Measurements from ENCODE around the gene RHEB. TPM values are rescaled to one million over a fixed set of nuclear protein-coding genes. Genes with fewer than 3 reads are reported as not detected.

RHEB gene
- total RNA-seq, 2 experiments from 2014 or later, result 57.6 to 93.2 TPM

GRCh38 chr7:151460474-151460855, 59.2 kb downstream of the RHEB start:
- Histone ChIP-seq H3K4me1 (ENCODE audit: insufficient read depth, low read length, poor library complexity, severe bottlenecking) (no peaks in the 10 kb centered on the region), H3K4me2 (ENCODE audit: low read length) (no peak overlapping the region), H3K79me2 (ENCODE audit: insufficient read depth, low read depth, low read length) (no peaks in the 10 kb centered on the region), H3K27ac (ENCODE audit: low read depth, low read length, poor library complexity, severe bottlenecking) (no peak overlapping the region), H3K36me3 (ENCODE audit: insufficient read depth, low read length) (peaks cover 28% of the 10 kb centered on the region), H3K4me3 (ENCODE audit: low read depth, low read length, poor library complexity, severe bottlenecking) (no peak overlapping the region), H3K9me3 (ENCODE audit: low read length) (peaks cover 17% of the 10 kb centered on the region), H4K20me1 (ENCODE audit: insufficient read depth, low read length) (no peaks in the 10 kb centered on the region), H3K9me2 (ENCODE audit: insufficient read depth, low read length) (no peaks in the 10 kb centered on the region), H2AFZ (ENCODE audit: low read length) (no peak overlapping the region)
- ChIA-PET POLR2A (interaction anchor here (0.6 kb wide), 1 partner anchor 221 kb away, joined by 3 read pairs; no protein-coding TSS in a partner anchor), CTCF (ENCODE audit: unreplicated experiment) (no interaction called here)
- BruUV-seq (replicated peaks), result no TSS peak
- no peak for DNase-seq (ENCODE audit: low spot score)
- TF ChIP-seq CTCF (conservative IDR thresholded peaks at IDR 0.05; ENCODE audit: low read length) (no peak), EZH2phosphoT487 (IDR thresholded peaks at IDR 0.05; ENCODE audit: borderline replicate concordance, low read depth, low read length) (no peak)
- intact Hi-C loops (cut with micrococcal nuclease; ENCODE audit: unreplicated experiment), result no loop called here

- Histone ChIP-seq H3K27ac (ENCODE audit: low read depth, low read length, poor library complexity, severe bottlenecking) (no peak overlapping the region), H3K36me3 (ENCODE audit: insufficient read depth, low read length) (peaks cover 22% of the 10 kb centered on the region), H3K9me3 (ENCODE audit: low read length) (peaks cover 17% of the 10 kb centered on the region), H2AFZ (ENCODE audit: low read length) (no peak overlapping the region), H3K4me3 (ENCODE audit: low read depth, low read length, poor library complexity, severe bottlenecking) (no peak overlapping the region), H3K9me2 (ENCODE audit: insufficient read depth, low read length) (no peaks in the 10 kb centered on the region), H3K4me2 (ENCODE audit: low read length) (no peak overlapping the region), H3K79me2 (ENCODE audit: insufficient read depth, low read depth, low read length) (no peaks in the 10 kb centered on the region), H3K4me1 (ENCODE audit: insufficient read depth, low read length, poor library complexity, severe bottlenecking) (no peaks in the 10 kb centered on the region), H4K20me1 (ENCODE audit: insufficient read depth, low read length) (no peaks in the 10 kb centered on the region)
- TF ChIP-seq CTCF (conservative IDR thresholded peaks at IDR 0.05; ENCODE audit: low read length) (no peak), EZH2phosphoT487 (IDR thresholded peaks at IDR 0.05; ENCODE audit: borderline replicate concordance, low read depth, low read length) (no peak)
- BruUV-seq (replicated peaks), result no TSS peak
- POLR2A ChIA-PET, result interaction anchor here (0.6 kb wide), 1 partner anchor 221 kb away, joined by 3 read pairs; no protein-coding TSS in a partner anchor
- CTCF ChIA-PET (ENCODE audit: unreplicated experiment), result no interaction called here
- intact Hi-C loops (cut with micrococcal nuclease; ENCODE audit: unreplicated experiment), result no loop called here
- DNase-seq (ENCODE audit: low spot score), result no peak
Measured at GRCh38 chr7:151459726-151460473, 59.8 kb downstream of the RHEB start.

GRCh38 chr7:151457534-151457933, 62.2 kb downstream of the RHEB start:
- Histone ChIP-seq H3K4me2 (ENCODE audit: low read length) (no peak overlapping the region), H3K4me1 (ENCODE audit: insufficient read depth, low read length, poor library complexity, severe bottlenecking) (no peaks in the 10 kb centered on the region), H3K79me2 (ENCODE audit: insufficient read depth, low read depth, low read length) (no peaks in the 10 kb centered on the region), H3K4me3 (ENCODE audit: low read depth, low read length, poor library complexity, severe bottlenecking) (no peak overlapping the region), H3K36me3 (ENCODE audit: insufficient read depth, low read length) (no peaks in the 10 kb centered on the region), H3K27ac (ENCODE audit: low read depth, low read length, poor library complexity, severe bottlenecking) (no peak overlapping the region), H2AFZ (ENCODE audit: low read length) (no peak overlapping the region), H3K9me3 (ENCODE audit: low read length) (peaks cover 3% of the 10 kb centered on the region), H4K20me1 (ENCODE audit: insufficient read depth, low read length) (no peaks in the 10 kb centered on the region), H3K9me2 (ENCODE audit: insufficient read depth, low read length) (no peaks in the 10 kb centered on the region)
- no peak for DNase-seq (ENCODE audit: low spot score)
- intact Hi-C loops (cut with micrococcal nuclease; ENCODE audit: unreplicated experiment), result no loop called here
- POLR2A ChIA-PET, result no interaction called here
- no TSS peak for BruUV-seq (replicated peaks)
- CTCF ChIA-PET (ENCODE audit: unreplicated experiment), result no interaction called here
- TF ChIP-seq EZH2phosphoT487 (IDR thresholded peaks at IDR 0.05; ENCODE audit: borderline replicate concordance, low read depth, low read length), result no peak
- TF ChIP-seq CTCF (conservative IDR thresholded peaks at IDR 0.05; ENCODE audit: low read length), result no peak

Data from OCI-LY7 (cell line).